WTC11 (cell line): ENCODE data around the gene CDHR5.

Experiments used
- NR2C2 ChIP-seq: sonication (generic); formaldehyde crosslinking; IDR thresholded peaks from 2 replicates; pipeline ENCODE4 v1.8.0; 2022; ENCODE audit warnings: mild to moderate bottlenecking, missing genetic modification reagents
- ZNF423 ChIP-seq: fragments of 250-450 bp; sonication (Bioruptor Pico); IDR thresholded peaks from 2 replicates; pipeline ENCODE4 v2.1.2; 2022; ENCODE audit warnings: mild to moderate bottlenecking, moderate library complexity
- TF ChIP-seq, protein P1 (sequence below): fragments of 250-450 bp; sonication (Bioruptor Pico); IDR thresholded peaks from 2 replicates; pipeline ENCODE4 v1.9.0; 2021; ENCODE audit warnings: mild to moderate bottlenecking, borderline replicate concordance
- TF ChIP-seq, protein P2 (sequence below): sonication (generic); formaldehyde crosslinking; IDR thresholded peaks from 2 replicates; pipeline ENCODE4 v1.8.0; 2022; ENCODE audit warnings: mild to moderate bottlenecking, missing genetic modification reagents
- TF ChIP-seq, protein P3 (sequence below): sonication (generic); formaldehyde crosslinking; IDR thresholded peaks from 2 replicates; pipeline ENCODE4 v1.8.1; 2023; ENCODE audit warnings: mild to moderate bottlenecking, missing genetic modification reagents, moderate library complexity
- TF ChIP-seq, protein P4 (sequence below): fragments of 200-600 bp; IDR thresholded peaks from 2 replicates; pipeline ENCODE4 v1.8.0; 2022; ENCODE audit warnings: antibody characterized with exemption

GRCh38 chr11:629237-629583, 4.5 kb upstream of the CDHR5 start:
- no peak for TF ChIP-seq ZNF423 (CRISPR knock-in tag)
- TF ChIP-seq, protein P1, sequence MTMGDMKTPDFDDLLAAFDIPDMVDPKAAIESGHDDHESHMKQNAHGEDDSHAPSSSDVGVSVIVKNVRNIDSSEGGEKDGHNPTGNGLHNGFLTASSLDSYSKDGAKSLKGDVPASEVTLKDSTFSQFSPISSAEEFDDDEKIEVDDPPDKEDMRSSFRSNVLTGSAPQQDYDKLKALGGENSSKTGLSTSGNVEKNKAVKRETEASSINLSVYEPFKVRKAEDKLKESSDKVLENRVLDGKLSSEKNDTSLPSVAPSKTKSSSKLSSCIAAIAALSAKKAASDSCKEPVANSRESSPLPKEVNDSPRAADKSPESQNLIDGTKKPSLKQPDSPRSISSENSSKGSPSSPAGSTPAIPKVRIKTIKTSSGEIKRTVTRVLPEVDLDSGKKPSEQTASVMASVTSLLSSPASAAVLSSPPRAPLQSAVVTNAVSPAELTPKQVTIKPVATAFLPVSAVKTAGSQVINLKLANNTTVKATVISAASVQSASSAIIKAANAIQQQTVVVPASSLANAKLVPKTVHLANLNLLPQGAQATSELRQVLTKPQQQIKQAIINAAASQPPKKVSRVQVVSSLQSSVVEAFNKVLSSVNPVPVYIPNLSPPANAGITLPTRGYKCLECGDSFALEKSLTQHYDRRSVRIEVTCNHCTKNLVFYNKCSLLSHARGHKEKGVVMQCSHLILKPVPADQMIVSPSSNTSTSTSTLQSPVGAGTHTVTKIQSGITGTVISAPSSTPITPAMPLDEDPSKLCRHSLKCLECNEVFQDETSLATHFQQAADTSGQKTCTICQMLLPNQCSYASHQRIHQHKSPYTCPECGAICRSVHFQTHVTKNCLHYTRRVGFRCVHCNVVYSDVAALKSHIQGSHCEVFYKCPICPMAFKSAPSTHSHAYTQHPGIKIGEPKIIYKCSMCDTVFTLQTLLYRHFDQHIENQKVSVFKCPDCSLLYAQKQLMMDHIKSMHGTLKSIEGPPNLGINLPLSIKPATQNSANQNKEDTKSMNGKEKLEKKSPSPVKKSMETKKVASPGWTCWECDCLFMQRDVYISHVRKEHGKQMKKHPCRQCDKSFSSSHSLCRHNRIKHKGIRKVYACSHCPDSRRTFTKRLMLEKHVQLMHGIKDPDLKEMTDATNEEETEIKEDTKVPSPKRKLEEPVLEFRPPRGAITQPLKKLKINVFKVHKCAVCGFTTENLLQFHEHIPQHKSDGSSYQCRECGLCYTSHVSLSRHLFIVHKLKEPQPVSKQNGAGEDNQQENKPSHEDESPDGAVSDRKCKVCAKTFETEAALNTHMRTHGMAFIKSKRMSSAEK, result no peak
- TF ChIP-seq NR2C2 (CRISPR knock-in tag), result no peak
- TF ChIP-seq, protein P2, sequence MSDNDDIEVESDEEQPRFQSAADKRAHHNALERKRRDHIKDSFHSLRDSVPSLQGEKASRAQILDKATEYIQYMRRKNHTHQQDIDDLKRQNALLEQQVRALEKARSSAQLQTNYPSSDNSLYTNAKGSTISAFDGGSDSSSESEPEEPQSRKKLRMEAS, result no peak
- TF ChIP-seq, protein P3, sequence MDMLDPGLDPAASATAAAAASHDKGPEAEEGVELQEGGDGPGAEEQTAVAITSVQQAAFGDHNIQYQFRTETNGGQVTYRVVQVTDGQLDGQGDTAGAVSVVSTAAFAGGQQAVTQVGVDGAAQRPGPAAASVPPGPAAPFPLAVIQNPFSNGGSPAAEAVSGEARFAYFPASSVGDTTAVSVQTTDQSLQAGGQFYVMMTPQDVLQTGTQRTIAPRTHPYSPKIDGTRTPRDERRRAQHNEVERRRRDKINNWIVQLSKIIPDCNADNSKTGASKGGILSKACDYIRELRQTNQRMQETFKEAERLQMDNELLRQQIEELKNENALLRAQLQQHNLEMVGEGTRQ (CRISPR knock-in tag), result no peak
- TF ChIP-seq, protein P4, sequence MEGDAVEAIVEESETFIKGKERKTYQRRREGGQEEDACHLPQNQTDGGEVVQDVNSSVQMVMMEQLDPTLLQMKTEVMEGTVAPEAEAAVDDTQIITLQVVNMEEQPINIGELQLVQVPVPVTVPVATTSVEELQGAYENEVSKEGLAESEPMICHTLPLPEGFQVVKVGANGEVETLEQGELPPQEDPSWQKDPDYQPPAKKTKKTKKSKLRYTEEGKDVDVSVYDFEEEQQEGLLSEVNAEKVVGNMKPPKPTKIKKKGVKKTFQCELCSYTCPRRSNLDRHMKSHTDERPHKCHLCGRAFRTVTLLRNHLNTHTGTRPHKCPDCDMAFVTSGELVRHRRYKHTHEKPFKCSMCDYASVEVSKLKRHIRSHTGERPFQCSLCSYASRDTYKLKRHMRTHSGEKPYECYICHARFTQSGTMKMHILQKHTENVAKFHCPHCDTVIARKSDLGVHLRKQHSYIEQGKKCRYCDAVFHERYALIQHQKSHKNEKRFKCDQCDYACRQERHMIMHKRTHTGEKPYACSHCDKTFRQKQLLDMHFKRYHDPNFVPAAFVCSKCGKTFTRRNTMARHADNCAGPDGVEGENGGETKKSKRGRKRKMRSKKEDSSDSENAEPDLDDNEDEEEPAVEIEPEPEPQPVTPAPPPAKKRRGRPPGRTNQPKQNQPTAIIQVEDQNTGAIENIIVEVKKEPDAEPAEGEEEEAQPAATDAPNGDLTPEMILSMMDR, result no peak
